Spleen (tissue), 11 donors: ENCODE measurements around the gene TSPAN8. TPM values are rescaled to one million over a fixed set of nuclear protein-coding genes. Genes with fewer than 3 reads are reported as not detected.

ENCODE experiments used
- DNase-seq: peaks from one replicate; pipeline ENCODE4 v3.0.0-alpha.2; 2020
- H3K27ac ChIP-seq, 8 donors: fragments of 200-600 bp; sonication (generic) in 7 of 8; 1 replicate in 4 of 8; 2 replicates in 4 of 8; pipeline versions ENCODE4 v1.5.0 to v1.8.0; 2016 to 2021; ENCODE audit warnings: inconsistent platforms in 4 of 8, mild to moderate bottlenecking in 4 of 8, moderate library complexity in 1 of 8
- H3K27me3 ChIP-seq, 7 donors: fragments of 200-600 bp; sonication (generic) in 6 of 7; replicated peaks in 1 of 7; 1 replicate in 4 of 7; 2 replicates in 3 of 7; pipeline versions ENCODE4 v1.5.0 to v1.8.0; 2016 to 2021; ENCODE audit warnings: inconsistent platforms in 3 of 7, mild to moderate bottlenecking in 1 of 7
- H3K36me3 ChIP-seq, 6 donors: fragments of 200-600 bp; sonication (generic) in 5 of 6; 1 replicate in 4 of 6; 2 replicates in 2 of 6; pipeline versions ENCODE4 v1.5.0 to v1.8.0; 2016 to 2021; ENCODE audit warnings: inconsistent platforms in 2 of 6
- H3K4me1 ChIP-seq, 6 donors: fragments of 200-600 bp; sonication (generic) in 5 of 6; 1 replicate in 3 of 6; 2 replicates in 3 of 6; pipeline versions ENCODE4 v1.5.0 to v1.8.0; 2016 to 2021; ENCODE audit warnings: inconsistent platforms in 3 of 6
- H3K4me3 ChIP-seq, 8 donors: fragments of 200-600 bp; sonication (generic) in 7 of 8; 1 replicate in 4 of 8; 2 replicates in 4 of 8; pipeline versions ENCODE4 v1.5.0 to v1.8.0; 2016 to 2021; ENCODE audit warnings: inconsistent platforms in 4 of 8, mild to moderate bottlenecking in 4 of 8, moderate library complexity in 2 of 8
- H3K9me3 ChIP-seq, 8 donors: fragments of 200-600 bp; sonication (generic) in 7 of 8; 1 replicate in 4 of 8; 2 replicates in 4 of 8; pipeline versions ENCODE4 v1.5.0 to v1.8.0; 2016 to 2021; ENCODE audit warnings: inconsistent platforms in 4 of 8
- POLR2A ChIP-seq, 3 donors: fragments of 450-650 bp; IDR thresholded peaks; one replicate each; pipeline ENCODE4 v1.5.1; 2017; ENCODE audit warnings: antibody characterized with exemption in 3 of 3, mild to moderate bottlenecking in 1 of 3
- POLR2AphosphoS5 ChIP-seq, 3 donors: sonication (generic); formaldehyde crosslinking; IDR thresholded peaks; one replicate each; pipeline ENCODE4 v1.5.1; 2017; ENCODE audit warnings: antibody characterized with exemption in 3 of 3
- WGBS, 5 donors: extraction: QIAGEN DNeasy Blood & Tissue Kit in 3 of 5; methylation state at CpG; one replicate each; pipeline versions ENCODE4 v1.1.5 to v1.1.7; 2013 to 2018; 5-methylcytosine and 5-hydroxymethylcytosine counted together
- intact Hi-C: fragments of 100-400 bp; cut with DNase I; formaldehyde crosslinking; loops from one replicate; pipeline ENCODE4 v1.15.0; 2023; ENCODE audit warnings: low total_unique reads
- polyA plus RNA-seq, 3 donors: library from polyadenylated mRNA; stranded (reverse); fragments of 200-250 nt; gene quantifications; one replicate each; pipeline ENCODE4 v1.2.1, GENCODE V29; 2013
- total RNA-seq, 7 donors: library from RNA; depleted of rRNA in 3 of 7; stranded (reverse); fragments of >200 nt in 3 of 7; fragmentation: NEBNext Ultra II Directional in 4 of 7; extraction: Animal tissue kit (Norgen Biotek cat#: 25700) in 4 of 7; gene quantifications; one replicate each; pipeline versions ENCODE4 v1.1.0 to v1.2.1, GENCODE V29; 2016 to 2021
- TF ChIP-seq, protein P1 (sequence below), 11 experiments: fragments of 200-600 bp in 7 of 11; fragments of 450-650 bp in 4 of 11; sonication (generic) in 4 of 11; IDR thresholded peaks in 8 of 11; conservative IDR thresholded peaks in 3 of 11; 1 replicate in 7 of 11; 2 replicates in 4 of 11; pipeline versions ENCODE4 v1.4.0 to v1.8.0; 2016 to 2021; ENCODE audit warnings: antibody characterized with exemption in 11 of 11, inconsistent platforms in 4 of 11, mild to moderate bottlenecking in 1 of 11
- donor health status: healthy with polysubstance abuse.
- donor health status: DM: no; HTN: no; CAD: no; lungs with moderate emphysema.
- donor health status: DM: no; HTN: no; CAD: no.
- donor health status: Bipolar disorder and iron deficiency.
- donor health status: healthy.
- donor health status: DM: no; HTN: no; CAD: no.
- donor health status: DM: yes; HTN: yes; CAD: no.

TSPAN8 gene
- total and polyA plus RNA-seq, 10 donors = 0.21 to 2.5 (median 0.34) TPM; not detected in 6

DNA sequence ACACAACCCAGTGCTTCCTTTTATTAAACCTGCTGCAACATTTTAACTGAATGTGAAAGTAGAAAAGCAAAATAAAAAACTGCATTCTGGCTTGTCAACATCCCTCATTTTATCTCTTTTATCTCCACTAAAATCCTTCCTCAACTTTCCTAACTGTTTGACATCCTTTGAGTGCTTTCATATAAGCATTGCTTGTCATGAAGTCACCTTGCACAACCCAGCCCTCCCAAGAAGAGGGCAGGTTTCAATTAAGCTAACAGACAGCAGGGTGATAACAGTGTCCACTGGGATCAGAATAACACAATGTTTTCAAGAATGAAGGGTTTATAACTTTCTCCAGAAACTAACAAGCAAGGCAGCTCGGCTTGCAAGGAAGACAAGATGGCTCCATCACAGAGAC, 16.3 kb upstream of the TSPAN8 start:
- WGBS, 5 donors = 52 to 81% (median 68%) methylated on average over 1 of the region's 1 CpG
- DNase-seq = no peak
- Histone ChIP-seq H3K27me3 (no peaks in the 10 kb centered on the region), H3K9me3 (peaks cover 0 to 2% (median 0%) of the 10 kb centered on the region in 8 donors), H3K4me1 (no peaks in the 10 kb centered on the region), H3K36me3 (no peaks in the 10 kb centered on the region), H3K4me3 (no peak overlapping the region), H3K27ac (no peak overlapping the region)
- TF ChIP-seq POLR2A (IDR thresholded peaks at IDR 0.05) (no peak), POLR2AphosphoS5 (IDR thresholded peaks at IDR 0.05) (no peak)
- TF ChIP-seq, protein P1, sequence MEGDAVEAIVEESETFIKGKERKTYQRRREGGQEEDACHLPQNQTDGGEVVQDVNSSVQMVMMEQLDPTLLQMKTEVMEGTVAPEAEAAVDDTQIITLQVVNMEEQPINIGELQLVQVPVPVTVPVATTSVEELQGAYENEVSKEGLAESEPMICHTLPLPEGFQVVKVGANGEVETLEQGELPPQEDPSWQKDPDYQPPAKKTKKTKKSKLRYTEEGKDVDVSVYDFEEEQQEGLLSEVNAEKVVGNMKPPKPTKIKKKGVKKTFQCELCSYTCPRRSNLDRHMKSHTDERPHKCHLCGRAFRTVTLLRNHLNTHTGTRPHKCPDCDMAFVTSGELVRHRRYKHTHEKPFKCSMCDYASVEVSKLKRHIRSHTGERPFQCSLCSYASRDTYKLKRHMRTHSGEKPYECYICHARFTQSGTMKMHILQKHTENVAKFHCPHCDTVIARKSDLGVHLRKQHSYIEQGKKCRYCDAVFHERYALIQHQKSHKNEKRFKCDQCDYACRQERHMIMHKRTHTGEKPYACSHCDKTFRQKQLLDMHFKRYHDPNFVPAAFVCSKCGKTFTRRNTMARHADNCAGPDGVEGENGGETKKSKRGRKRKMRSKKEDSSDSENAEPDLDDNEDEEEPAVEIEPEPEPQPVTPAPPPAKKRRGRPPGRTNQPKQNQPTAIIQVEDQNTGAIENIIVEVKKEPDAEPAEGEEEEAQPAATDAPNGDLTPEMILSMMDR (IDR thresholded peaks at IDR 0.05 in 8 of 11, conservative IDR thresholded peaks at IDR 0.05 in 3 of 11) = no peak
- intact Hi-C loops = no loop called here

DNA sequence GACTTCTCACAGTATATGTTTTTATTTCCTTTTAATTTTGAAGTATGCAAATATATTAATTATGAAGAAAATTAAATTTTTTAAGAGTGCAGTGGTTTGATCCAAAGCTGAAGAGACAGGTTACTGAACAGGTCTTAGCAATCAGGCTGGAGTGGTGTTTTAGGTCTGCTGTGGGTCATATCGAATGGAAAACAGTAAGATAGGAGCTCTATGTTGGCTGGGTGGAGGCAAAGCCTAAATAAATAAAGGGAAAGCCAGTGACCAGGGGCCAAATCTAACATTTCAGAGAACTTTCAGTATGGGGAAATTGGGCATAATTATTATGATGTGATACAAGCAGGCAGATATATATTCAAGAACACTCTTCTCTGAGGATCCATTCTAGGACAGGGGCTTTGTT, 12.7 kb upstream of the TSPAN8 start:
- no peak overlapping the region for H3K27ac ChIP-seq
- no peak for DNase-seq
- H3K4me1 ChIP-seq = no peaks in the 10 kb centered on the region
- intact Hi-C loops = no loop called here
- H3K36me3 ChIP-seq = no peaks in the 10 kb centered on the region
- WGBS, 5 donors = 57 to 82% (median 69%) methylated on average over 1 of the region's 1 CpG
- H3K9me3 ChIP-seq = peaks cover 0 to 28% (median 17%) of the 10 kb centered on the region in 8 donors
- no peak overlapping the region for H3K4me3 ChIP-seq
- TF ChIP-seq, protein P1 (IDR thresholded peaks at IDR 0.05 in 8 of 11, conservative IDR thresholded peaks at IDR 0.05 in 3 of 11) = no peak
- TF ChIP-seq POLR2A (IDR thresholded peaks at IDR 0.05) = no peak
- no peak for TF ChIP-seq POLR2AphosphoS5 (IDR thresholded peaks at IDR 0.05)
- no peaks in the 10 kb centered on the region for H3K27me3 ChIP-seq

DNA sequence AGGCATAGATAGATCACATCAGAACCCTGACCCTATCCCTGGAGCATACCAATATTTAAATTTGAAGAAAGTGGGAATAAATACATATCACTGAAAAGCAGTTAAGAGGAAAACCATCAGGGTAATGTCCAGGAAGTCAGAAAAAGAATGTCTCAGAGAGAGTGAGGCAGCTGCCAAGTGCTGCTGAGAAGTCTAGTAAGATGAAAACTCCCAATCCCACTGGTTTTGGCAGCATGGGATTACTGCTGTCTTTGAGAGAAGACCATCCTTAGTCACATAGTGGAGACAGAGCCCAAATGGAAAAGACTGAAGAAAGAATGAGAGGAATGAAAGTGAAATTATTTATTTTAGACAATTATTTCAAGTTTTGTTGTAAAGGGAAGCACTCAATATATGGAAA, 11.5 kb upstream of the TSPAN8 start:
- H3K4me1 ChIP-seq = no peaks in the 10 kb centered on the region
- H3K9me3 ChIP-seq = peaks cover 0 to 30% (median 18%) of the 10 kb centered on the region in 8 donors
- H3K27ac ChIP-seq = no peak overlapping the region
- no peaks in the 10 kb centered on the region for H3K27me3 ChIP-seq
- TF ChIP-seq POLR2A (IDR thresholded peaks at IDR 0.05) (no peak), POLR2AphosphoS5 (IDR thresholded peaks at IDR 0.05) (no peak)
- TF ChIP-seq, protein P1 (IDR thresholded peaks at IDR 0.05 in 8 of 11, conservative IDR thresholded peaks at IDR 0.05 in 3 of 11) = no peak
- intact Hi-C loops = no loop called here
- H3K36me3 ChIP-seq = no peaks in the 10 kb centered on the region
- no peak overlapping the region for H3K4me3 ChIP-seq
- DNase-seq = no peak

DNA sequence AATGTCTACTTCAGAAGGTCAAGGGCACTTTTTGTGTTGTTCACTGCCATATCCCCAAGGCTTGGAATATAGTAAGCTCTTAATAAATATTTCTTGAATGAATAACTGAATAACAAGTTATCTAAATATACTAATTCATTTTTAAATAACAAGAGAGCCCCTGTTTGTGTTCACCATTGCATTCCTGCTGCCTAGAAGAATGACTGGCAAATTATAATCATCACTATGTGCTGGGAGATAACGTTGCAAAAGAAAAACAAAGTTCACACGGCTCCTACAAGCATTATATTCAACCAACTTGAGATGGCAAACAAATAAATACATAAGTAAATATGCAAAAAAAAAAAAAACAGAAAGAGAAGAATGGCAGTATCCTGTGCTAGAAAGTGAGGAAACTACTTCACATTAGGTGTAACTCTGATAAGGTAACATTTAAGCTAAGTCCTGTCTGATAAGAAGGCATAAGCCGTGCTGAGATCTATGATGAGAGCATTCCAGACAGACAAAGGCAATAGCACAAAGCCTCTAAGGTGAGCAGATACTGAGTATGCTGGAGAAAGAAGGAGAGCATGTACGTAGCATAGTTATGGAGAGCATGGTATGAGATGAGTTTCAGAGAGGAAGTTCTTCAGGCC, 9.2 kb upstream of the TSPAN8 start:
- H3K36me3 ChIP-seq = no peaks in the 10 kb centered on the region
- no peak overlapping the region for H3K27ac ChIP-seq
- no peaks in the 10 kb centered on the region for H3K4me1 ChIP-seq
- intact Hi-C loops = no loop called here
- TF ChIP-seq POLR2A (IDR thresholded peaks at IDR 0.05) = no peak
- no peak for TF ChIP-seq POLR2AphosphoS5 (IDR thresholded peaks at IDR 0.05)
- TF ChIP-seq, protein P1 (IDR thresholded peaks at IDR 0.05 in 8 of 11, conservative IDR thresholded peaks at IDR 0.05 in 3 of 11) = no peak
- WGBS, 5 donors = 76 to 88% (median 84%) methylated on average over 4 of the region's 4 CpGs
- peaks cover 0 to 30% (median 18%) of the 10 kb centered on the region in 8 donors for H3K9me3 ChIP-seq
- no peak overlapping the region for H3K4me3 ChIP-seq
- no peaks in the 10 kb centered on the region for H3K27me3 ChIP-seq
- DNase-seq = no peak
